ENCODE data around the gene DCP1B.

DNA sequence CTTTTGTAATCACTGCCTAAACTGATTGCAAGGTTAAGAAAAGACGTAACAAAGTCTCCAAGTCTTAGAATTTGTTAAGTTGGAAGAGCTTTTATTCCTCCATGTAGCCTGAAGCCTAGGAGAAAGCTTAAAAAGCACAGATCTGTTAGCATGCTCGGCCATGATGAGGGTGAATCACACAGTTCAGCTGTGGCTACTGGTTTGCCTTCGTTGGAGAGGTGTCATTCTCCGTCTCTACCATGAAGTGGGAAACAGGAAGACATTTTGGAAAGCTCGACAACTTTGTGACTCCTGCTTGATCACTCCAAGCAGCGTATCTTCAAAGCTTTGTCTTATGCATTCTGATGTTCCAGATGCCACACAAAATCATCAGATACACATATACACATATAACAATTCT is 27.1 kb downstream of the DCP1B start:
- TF ChIP-seq EZH2phosphoT487 (IDR thresholded peaks at IDR 0.05; ENCODE audit: insufficient read depth, low read depth) (no peak), EZH2 (IDR thresholded peaks at IDR 0.05; ENCODE audit: insufficient read depth, poor library complexity, severe bottlenecking) (no peak)
